IMR-90 (cell line): Measurements from ENCODE around the gene CHMP5. TPM values are rescaled to one million over a fixed set of nuclear protein-coding genes. Genes with fewer than 3 reads are reported as not detected.

Experiments
- ATAC-seq: fragments of 200-7000 bp; cut with Tn5 transposase; 2 replicates; pipeline ENCODE4 v1.9.1; 2020; ENCODE audit warnings: low read depth, mild to moderate bottlenecking, moderate library complexity
- BruUV-seq: library from RNA; stranded (reverse); fragments of 400-500 nt; replicated peaks from 2 replicates; lab custom pipeline; 2021; lab: Mats Ljungman, UMichigan
- CTCF ChIA-PET: fragments of 300-600 bp; formaldehyde crosslinking; extraction: SDS; loops from one replicate; lab custom pipeline; 2021; ENCODE audit warnings: antibody characterized with exemption; lab: Yijun Ruan, JAX
- POLR2A ChIA-PET: fragments of 300-600 bp; sonication (Branson Sonifier 250); formaldehyde crosslinking; loops from one replicate; lab custom pipeline; 2022; ENCODE audit warnings: antibody characterized with exemption; ENCODE audit not compliant: unreplicated experiment; lab: Charles Lee
- DNase-seq: peaks from one replicate; pipeline ENCODE4 v3.0.0; 2013
- H2AFZ ChIP-seq: replicated peaks from 2 replicates; pipeline ENCODE3; 2013; ENCODE audit warnings: low read length, mild to moderate bottlenecking; ENCODE audit not compliant: poor library complexity
- H2AK5ac ChIP-seq: 2 replicates; pipeline ENCODE4 v1.6.1; 2013; ENCODE audit warnings: low read depth, low read length, inconsistent platforms
- H2AK9ac ChIP-seq: replicated peaks from 2 replicates; pipeline ENCODE3; 2013; ENCODE audit warnings: mild to moderate bottlenecking, low read depth, low read length, moderate library complexity; ENCODE audit not compliant: poor library complexity
- H2BK120ac ChIP-seq: 2 replicates; pipeline ENCODE4 v1.6.1; 2013; ENCODE audit warnings: low read depth, low read length, inconsistent platforms
- H2BK15ac ChIP-seq: 3 replicates; pipeline ENCODE4 v1.6.1; 2013; ENCODE audit warnings: low read depth, low read length, inconsistent platforms
- H2BK20ac ChIP-seq: 2 replicates; pipeline ENCODE4 v1.6.1; 2013; ENCODE audit warnings: low read depth, mild to moderate bottlenecking, inconsistent platforms, low read length, moderate library complexity
- H2BK5ac ChIP-seq: 2 replicates; pipeline ENCODE4 v1.6.1; 2013; ENCODE audit warnings: mild to moderate bottlenecking, low read depth, low read length, inconsistent platforms; ENCODE audit not compliant: poor library complexity, severe bottlenecking
- H3K14ac ChIP-seq: replicated peaks from 2 replicates; pipeline ENCODE4 v1.6.1; 2013; ENCODE audit warnings: low read depth, low read length, inconsistent platforms
- H3K18ac ChIP-seq: 2 replicates; pipeline ENCODE4 v1.6.1; 2013; ENCODE audit warnings: low read depth, low read length, control low read depth
- H3K23ac ChIP-seq: 2 replicates; pipeline ENCODE4 v1.6.1; 2013; ENCODE audit warnings: low read depth, low read length, inconsistent platforms
- H3K27ac ChIP-seq: 2 replicates; pipeline ENCODE4 v1.5.1; 2013; ENCODE audit warnings: mild to moderate bottlenecking, control low read depth, low read length; ENCODE audit not compliant: insufficient read depth
- H3K27me3 ChIP-seq: 2 replicates; pipeline ENCODE4 v1.6.1; 2013; ENCODE audit warnings: low read length; ENCODE audit not compliant: control insufficient read depth, insufficient read depth
- H3K36me3 ChIP-seq: 2 replicates; pipeline ENCODE4 v1.6.1; 2013; ENCODE audit warnings: low read length, mixed read lengths; ENCODE audit not compliant: control insufficient read depth, insufficient read depth
- H3K4ac ChIP-seq: 2 replicates; pipeline ENCODE4 v1.6.1; 2013; ENCODE audit warnings: low read depth, low read length, inconsistent platforms
- H3K4me1 ChIP-seq: 2 replicates; pipeline ENCODE4 v1.6.1; 2013; ENCODE audit warnings: low read length, mixed read lengths; ENCODE audit not compliant: control insufficient read depth, insufficient read depth
- H3K4me2 ChIP-seq: 2 replicates; pipeline ENCODE4 v1.6.1; 2013; ENCODE audit warnings: low read depth, mild to moderate bottlenecking, control low read depth, low read length, moderate library complexity
- H3K4me3 ChIP-seq: 2 replicates; pipeline ENCODE4 v1.5.1; 2013; ENCODE audit warnings: low read depth, mild to moderate bottlenecking, control low read depth, low read length, moderate library complexity; ENCODE audit not compliant: insufficient read depth
- H3K56ac ChIP-seq: 2 replicates; pipeline ENCODE4 v1.6.1; 2013; ENCODE audit warnings: low read length, inconsistent platforms; ENCODE audit not compliant: insufficient read depth; ENCODE audit errors: extremely low read depth
- H3K79me1 ChIP-seq, 2 experiments: 2 replicates each; pipeline ENCODE4 v1.6.1; 2013; ENCODE audit warnings: low read length in 2 of 2, inconsistent platforms in 1 of 2, low read depth in 1 of 2
- H3K9ac ChIP-seq: 2 replicates; pipeline ENCODE4 v1.6.1; 2013; ENCODE audit warnings: low read depth, low read length, control low read depth
- H3K9me1 ChIP-seq: 2 replicates; pipeline ENCODE4 v1.6.1; 2013; ENCODE audit warnings: low read length, inconsistent platforms; ENCODE audit not compliant: insufficient read depth
- H3K9me3 ChIP-seq: 2 replicates; pipeline ENCODE4 v1.6.1; 2013; ENCODE audit warnings: low read length; ENCODE audit not compliant: control insufficient read depth, insufficient read depth
- H4K20me1 ChIP-seq: 2 replicates; pipeline ENCODE4 v1.6.1; 2013; ENCODE audit warnings: low read length, inconsistent platforms; ENCODE audit not compliant: insufficient read depth
- H4K5ac ChIP-seq: 2 replicates; pipeline ENCODE4 v1.6.1; 2013; ENCODE audit warnings: mild to moderate bottlenecking, low read depth, low read length, control low read depth
- H4K8ac ChIP-seq, 2 experiments: 2 replicates each; pipeline ENCODE4 v1.6.1; 2013; ENCODE audit warnings: low read depth in 2 of 2, low read length in 2 of 2, control low read depth in 1 of 2, inconsistent platforms in 1 of 2
- H4K91ac ChIP-seq: 2 replicates; pipeline ENCODE4 v1.6.1; 2013; ENCODE audit warnings: low read depth, low read length, inconsistent platforms; ENCODE audit not compliant: insufficient read depth
- BHLHE40 ChIP-seq: fragments of 150-350 bp; IDR thresholded peaks from 2 replicates; pipeline ENCODE4 v1.6.1; 2016; ENCODE audit warnings: mild to moderate bottlenecking, low read depth, low read length
- FOS ChIP-seq: fragments of 150-350 bp; IDR thresholded peaks from 2 replicates; pipeline ENCODE4 v1.6.1; 2016; ENCODE audit warnings: low read depth, low read length
- RFX5 ChIP-seq: IDR thresholded peaks from 2 replicates; pipeline ENCODE4 v1.8.0; 2012; ENCODE audit warnings: low read depth, mild to moderate bottlenecking, low read length, moderate library complexity
- SMC3 ChIP-seq: fragments of 150-350 bp; IDR thresholded peaks from 2 replicates; pipeline ENCODE4 v1.6.1; 2016; ENCODE audit warnings: low read depth, mild to moderate bottlenecking, antibody characterized with exemption, low read length, moderate library complexity
- USF2 ChIP-seq: fragments of 150-350 bp; IDR thresholded peaks from 2 replicates; pipeline ENCODE4 v1.6.1; 2017; ENCODE audit warnings: mild to moderate bottlenecking, antibody characterized with exemption, low read length, low read depth
- WGBS, 2 experiments: methylation state at CpG; one replicate each; pipeline versions ENCODE4 v1.1.5 to v1.1.7; 2013; ENCODE audit warnings: missing lambda C conversion rate in 2 of 2; ENCODE audit not compliant: insufficient read length in 1 of 2; ENCODE audit errors: extremely low coverage in 2 of 2; 5-methylcytosine and 5-hydroxymethylcytosine counted together
- dilution Hi-C: fragments of 300-500 bp; cut with HindIII; formaldehyde crosslinking; loops from one replicate; pipeline ENCODE4 v1.14.3; 2018; ENCODE audit warnings: low sequenced_read_pairs; ENCODE audit not compliant: unreplicated experiment
- in situ Hi-C: fragments of 300-500 bp; cut with MboI; formaldehyde crosslinking; loops from 3 replicates; pipeline ENCODE4 v1.14.3; 2019; ENCODE audit warnings: low sequenced_read_pairs, inconsistent platforms, mixed read lengths
- intact Hi-C: fragments of 100-400 bp; cut with micrococcal nuclease; formaldehyde crosslinking; loops from 2 replicates; pipeline ENCODE4 v1.10.0; 2022
- polyA plus RNA-seq, 3 experiments: library from polyadenylated mRNA; depleted of rRNA; stranded (reverse); fragments of >200 nt; gene quantifications; 2 replicates each; pipeline ENCODE4 v1.2.3, GENCODE V29; 2012; ENCODE audit warnings: low replicate concordance in 1 of 3
- total RNA-seq: library from RNA; depleted of rRNA; stranded (reverse); fragments of >200 nt; gene quantifications from 2 replicates; pipeline ENCODE4 v1.2.3, GENCODE V29; 2012

CHMP5 gene
- total and polyA plus RNA-seq, 2 of the 4 experiments (the other 2 are of a cell fraction), result 70.6 to 80.8 TPM

GRCh38 chr9:33289496-33289895 is 24.6 kb downstream of the CHMP5 start:
- ATAC-seq (no peak), DNase-seq (no peak)
- H3K4ac ChIP-seq, result peak overlapping the region; percentile 91
- H2BK20ac ChIP-seq, result no peak overlapping the region
- no peaks in the 10 kb centered on the region for H3K9me3 ChIP-seq
- H2BK5ac ChIP-seq, result peak overlapping the region; percentile 99
- in situ Hi-C loops, result no loop called here
- CTCF ChIA-PET, result interaction anchor here (0.7 to 0.8 kb wide), 3 partner anchors 39 to 205 kb away, joined by 3 to 4 read pairs (median 4); no protein-coding TSS in a partner anchor
- no peak overlapping the region for H3K4me3 ChIP-seq
- H3K14ac ChIP-seq, result peak overlapping the region; percentile 100
- BruUV-seq, result no TSS peak
- no peaks in the 10 kb centered on the region for H3K9me1 ChIP-seq
- H2AK9ac ChIP-seq, result peak overlapping the region; percentile 82
- H3K4me1 ChIP-seq, result peaks cover 4% of the 10 kb centered on the region; the same call in 1 of the 2 replicates
- POLR2A ChIA-PET, result interaction anchor here (0.8 kb wide), 2 partner anchors 32 to 187 kb away, joined by 3 to 21 read pairs; no protein-coding TSS in a partner anchor
- H3K27me3 ChIP-seq, result no peaks in the 10 kb centered on the region
- no peak overlapping the region for H2BK15ac ChIP-seq
- H3K56ac ChIP-seq, result no peak overlapping the region
- peak overlapping the region; percentile 90 for H2AK5ac ChIP-seq
- no peak overlapping the region for H3K23ac ChIP-seq
- no peaks in the 10 kb centered on the region for H4K20me1 ChIP-seq
- peaks cover 4% of the 10 kb centered on the region for H3K36me3 ChIP-seq
- H2BK120ac ChIP-seq, result peak overlapping the region; percentile 49; the same call in 1 of the 2 replicates
- no peak overlapping the region for H2AFZ ChIP-seq
- 0 out of 2 replicates have a peak overlapping the region, but pooled peaks have one; percentile 2 for H3K4me2 ChIP-seq
- H3K27ac ChIP-seq, result peak overlapping the region; percentile 84
- H3K18ac ChIP-seq, result no peak overlapping the region
- intact Hi-C loops, result loop anchor here (5.0 kb wide), 1 partner anchor 228 kb away; no protein-coding TSS in a partner anchor
- dilution Hi-C loops, result loop anchor here (25.0 kb wide), 1 partner anchor 173 kb away; the partner anchor contains the start of gene NOL6
- peak overlapping the region; percentile 77 for H4K5ac ChIP-seq
- TF ChIP-seq RFX5 (no peak), SMC3 (no peak), FOS (no peak), USF2 (no peak), BHLHE40 (no peak)
- H3K9ac ChIP-seq, result peak overlapping the region; percentile 47; the same call in 1 of the 2 replicates
- 20% methylated on average over 1 of the region's 12 CpGs; no CpG with 5 or more reads in 1 of the 2 experiments for WGBS, 2 experiments
- H4K8ac ChIP-seq, result peak overlapping the region; percentile 75 to 100
- H4K91ac ChIP-seq, result peak overlapping the region; percentile 55
- peaks cover 17 to 40% of the 10 kb centered on the region in 2 experiments for H3K79me1 ChIP-seq
